HEK293 (cell line): ENCODE results near the gene MMP15.

Experiments
- KLF1 ChIP-seq: fragments of 450-650 bp; formaldehyde crosslinking; IDR thresholded peaks from 2 replicates; pipeline ENCODE4 v1.5.1; 2016; ENCODE audit warnings: missing biosample characterization, missing genetic modification characterization
- OSR2 ChIP-seq: fragments of 450-650 bp; formaldehyde crosslinking; IDR thresholded peaks from 2 replicates; pipeline ENCODE4 v1.5.1; 2016; ENCODE audit warnings: missing biosample characterization, missing genetic modification characterization
- REPIN1 ChIP-seq: fragments of 450-650 bp; formaldehyde crosslinking; IDR thresholded peaks from 2 replicates; pipeline ENCODE4 v1.5.1; 2017; ENCODE audit warnings: missing biosample characterization, missing genetic modification characterization, low read depth
- ZBTB20 ChIP-seq: fragments of 450-650 bp; formaldehyde crosslinking; IDR thresholded peaks from 2 replicates; pipeline ENCODE4 v1.5.1; 2016; ENCODE audit warnings: missing biosample characterization, missing genetic modification characterization
- ZBTB8A ChIP-seq: fragments of 450-650 bp; formaldehyde crosslinking; IDR thresholded peaks from 2 replicates; pipeline ENCODE4 v1.5.1; 2016; ENCODE audit warnings: missing biosample characterization, missing genetic modification characterization
- ZNF223 ChIP-seq: fragments of 450-650 bp; formaldehyde crosslinking; IDR thresholded peaks from 2 replicates; pipeline ENCODE4 v1.5.1; 2016; ENCODE audit warnings: missing biosample characterization, missing genetic modification characterization
- ZNF335 ChIP-seq: fragments of 450-650 bp; formaldehyde crosslinking; conservative IDR thresholded peaks from 2 replicates; pipeline ENCODE4 v1.5.1; 2016; ENCODE audit warnings: missing biosample characterization, missing genetic modification characterization
- ZNF341 ChIP-seq: fragments of 450-650 bp; formaldehyde crosslinking; IDR thresholded peaks from 2 replicates; pipeline ENCODE4; 2016; ENCODE audit warnings: low read depth, missing biosample characterization, missing genetic modification characterization
- ZNF354C ChIP-seq: fragments of 450-650 bp; formaldehyde crosslinking; IDR thresholded peaks from 2 replicates; pipeline ENCODE4 v1.5.1; 2016; ENCODE audit warnings: missing biosample characterization, missing genetic modification characterization, low read depth, borderline replicate concordance
- ZNF394 ChIP-seq: fragments of 450-650 bp; formaldehyde crosslinking; IDR thresholded peaks from 2 replicates; pipeline ENCODE4 v1.5.1; 2016; ENCODE audit warnings: missing biosample characterization, missing genetic modification characterization, mild to moderate bottlenecking, moderate library complexity, borderline replicate concordance
- ZNF433 ChIP-seq: fragments of 450-650 bp; formaldehyde crosslinking; IDR thresholded peaks from 2 replicates; pipeline ENCODE4 v1.5.1; 2016; ENCODE audit warnings: missing biosample characterization, missing genetic modification characterization, low read depth
- ZNF596 ChIP-seq: fragments of 450-650 bp; IDR thresholded peaks from 2 replicates; pipeline ENCODE4 v1.5.0; 2018; ENCODE audit warnings: missing biosample characterization, mild to moderate bottlenecking, missing genetic modification characterization, moderate library complexity
- ZNF610 ChIP-seq: fragments of 450-650 bp; formaldehyde crosslinking; IDR thresholded peaks from 2 replicates; pipeline ENCODE4 v1.5.1; 2016; ENCODE audit warnings: missing biosample characterization, missing genetic modification characterization, borderline replicate concordance
- ZNF629 ChIP-seq: fragments of 450-650 bp; formaldehyde crosslinking; IDR thresholded peaks from 2 replicates; pipeline ENCODE4 v1.5.1; 2017; ENCODE audit warnings: missing biosample characterization, missing genetic modification characterization
- ZNF658 ChIP-seq: fragments of 450-650 bp; formaldehyde crosslinking; IDR thresholded peaks from 2 replicates; pipeline ENCODE4; 2016; ENCODE audit warnings: missing biosample characterization, missing genetic modification characterization
- ZNF707 ChIP-seq: fragments of 450-650 bp; formaldehyde crosslinking; IDR thresholded peaks from 2 replicates; pipeline ENCODE4 v1.5.1; 2016; ENCODE audit warnings: missing biosample characterization, missing genetic modification characterization
- ZNF792 ChIP-seq: fragments of 450-650 bp; formaldehyde crosslinking; IDR thresholded peaks from 2 replicates; pipeline ENCODE4 v1.5.1; 2016; ENCODE audit warnings: missing biosample characterization, missing genetic modification characterization
- ZNF830 ChIP-seq: fragments of 450-650 bp; IDR thresholded peaks from 2 replicates; pipeline ENCODE4 v1.5.0; 2018; ENCODE audit warnings: missing biosample characterization, missing genetic modification characterization, low read depth, mild to moderate bottlenecking, moderate library complexity
- ZSCAN16 ChIP-seq: fragments of 450-650 bp; formaldehyde crosslinking; IDR thresholded peaks from 2 replicates; pipeline ENCODE4 v1.5.1; 2016; ENCODE audit warnings: missing biosample characterization, missing genetic modification characterization
- ZXDB ChIP-seq: fragments of 450-650 bp; formaldehyde crosslinking; IDR thresholded peaks from 2 replicates; pipeline ENCODE4 v1.5.1; 2016; ENCODE audit warnings: missing biosample characterization, missing genetic modification characterization
- TF ChIP-seq, protein P1 (sequence below): fragments of 450-650 bp; formaldehyde crosslinking; IDR thresholded peaks from 2 replicates; pipeline ENCODE4 v1.5.1; 2016; ENCODE audit warnings: missing biosample characterization, missing genetic modification characterization, borderline replicate concordance
- TF ChIP-seq, protein P2 (sequence below): fragments of 450-650 bp; formaldehyde crosslinking; optimal IDR thresholded peaks from 2 replicates; pipeline ENCODE3; 2016; ENCODE audit warnings: missing biosample characterization, mild to moderate bottlenecking, missing genetic modification characterization
- TF ChIP-seq, protein P3 (sequence below): fragments of 450-650 bp; formaldehyde crosslinking; IDR thresholded peaks from 2 replicates; pipeline ENCODE4 v1.5.1; 2017; ENCODE audit warnings: missing biosample characterization, mild to moderate bottlenecking, missing genetic modification characterization, moderate library complexity
- TF ChIP-seq, protein P4 (sequence below): fragments of 450-650 bp; IDR thresholded peaks from 2 replicates; pipeline ENCODE4 v1.5.1; 2018; ENCODE audit warnings: missing biosample characterization, mild to moderate bottlenecking, missing genetic modification characterization

The MMP15 gene

DNA sequence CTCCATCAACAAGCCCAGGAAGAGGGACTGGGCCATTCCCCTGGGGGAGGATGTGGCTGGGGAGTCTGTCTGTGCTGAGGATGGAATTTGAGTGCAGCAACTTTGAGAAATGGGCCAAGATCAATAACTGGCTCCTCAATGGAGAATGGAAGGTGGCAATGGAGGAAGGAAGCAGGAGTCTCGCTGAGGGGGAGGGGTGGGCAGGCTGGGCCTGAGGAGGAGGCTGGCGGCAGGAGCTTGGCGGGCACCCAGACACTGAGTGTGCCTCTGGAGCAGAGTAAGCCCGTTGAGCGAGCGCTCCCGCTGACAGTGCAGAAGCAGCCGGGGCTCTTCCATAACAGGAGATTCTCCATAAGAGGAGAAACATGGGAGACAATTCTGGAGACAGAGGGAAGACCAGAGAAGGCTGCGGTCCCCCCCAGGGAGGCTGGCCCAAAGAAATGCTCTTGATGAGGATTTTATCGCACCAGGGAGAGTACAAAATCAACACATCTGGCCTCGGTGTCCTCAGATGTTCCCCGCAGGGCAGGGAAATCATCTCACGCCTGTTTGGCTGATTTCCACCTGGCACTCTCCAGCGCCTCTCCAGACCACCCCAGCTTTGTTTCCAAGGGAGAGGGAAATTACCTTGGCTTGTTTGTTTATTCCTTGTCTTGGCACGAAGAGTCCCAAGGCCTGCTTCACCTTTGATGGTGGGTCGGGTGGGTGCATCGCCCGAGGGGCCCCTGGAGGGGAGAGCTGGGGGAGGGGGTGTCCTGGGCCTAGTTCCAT lies 2.8 kb upstream of the MMP15 start (continued):
- no peak for TF ChIP-seq ZNF394 (tag by site-specific recombination)
- TF ChIP-seq ZNF223 (tag by site-specific recombination): no peak
- TF ChIP-seq ZNF792: no peak
- TF ChIP-seq REPIN1: no peak
- no peak for TF ChIP-seq ZSCAN16
- TF ChIP-seq, protein P1, sequence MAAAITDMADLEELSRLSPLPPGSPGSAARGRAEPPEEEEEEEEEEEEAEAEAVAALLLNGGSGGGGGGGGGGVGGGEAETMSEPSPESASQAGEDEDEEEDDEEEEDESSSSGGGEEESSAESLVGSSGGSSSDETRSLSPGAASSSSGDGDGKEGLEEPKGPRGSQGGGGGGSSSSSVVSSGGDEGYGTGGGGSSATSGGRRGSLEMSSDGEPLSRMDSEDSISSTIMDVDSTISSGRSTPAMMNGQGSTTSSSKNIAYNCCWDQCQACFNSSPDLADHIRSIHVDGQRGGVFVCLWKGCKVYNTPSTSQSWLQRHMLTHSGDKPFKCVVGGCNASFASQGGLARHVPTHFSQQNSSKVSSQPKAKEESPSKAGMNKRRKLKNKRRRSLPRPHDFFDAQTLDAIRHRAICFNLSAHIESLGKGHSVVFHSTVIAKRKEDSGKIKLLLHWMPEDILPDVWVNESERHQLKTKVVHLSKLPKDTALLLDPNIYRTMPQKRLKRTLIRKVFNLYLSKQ (tag by site-specific recombination): no peak
- TF ChIP-seq ZNF341: no peak; the same call in 1 of the 2 replicates
- no peak for TF ChIP-seq ZNF610 (tag by site-specific recombination)
- TF ChIP-seq, protein P2, sequence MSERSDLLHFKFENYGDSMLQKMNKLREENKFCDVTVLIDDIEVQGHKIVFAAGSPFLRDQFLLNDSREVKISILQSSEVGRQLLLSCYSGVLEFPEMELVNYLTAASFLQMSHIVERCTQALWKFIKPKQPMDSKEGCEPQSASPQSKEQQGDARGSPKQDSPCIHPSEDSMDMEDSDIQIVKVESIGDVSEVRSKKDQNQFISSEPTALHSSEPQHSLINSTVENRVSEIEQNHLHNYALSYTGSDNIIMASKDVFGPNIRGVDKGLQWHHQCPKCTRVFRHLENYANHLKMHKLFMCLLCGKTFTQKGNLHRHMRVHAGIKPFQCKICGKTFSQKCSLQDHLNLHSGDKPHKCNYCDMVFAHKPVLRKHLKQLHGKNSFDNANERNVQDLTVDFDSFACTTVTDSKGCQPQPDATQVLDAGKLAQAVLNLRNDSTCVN: peak; percentile 17
- no peak for TF ChIP-seq KLF1
- TF ChIP-seq OSR2 (tag by site-specific recombination): peak; percentile 79
- TF ChIP-seq ZNF707: no peak
- TF ChIP-seq, protein P3, sequence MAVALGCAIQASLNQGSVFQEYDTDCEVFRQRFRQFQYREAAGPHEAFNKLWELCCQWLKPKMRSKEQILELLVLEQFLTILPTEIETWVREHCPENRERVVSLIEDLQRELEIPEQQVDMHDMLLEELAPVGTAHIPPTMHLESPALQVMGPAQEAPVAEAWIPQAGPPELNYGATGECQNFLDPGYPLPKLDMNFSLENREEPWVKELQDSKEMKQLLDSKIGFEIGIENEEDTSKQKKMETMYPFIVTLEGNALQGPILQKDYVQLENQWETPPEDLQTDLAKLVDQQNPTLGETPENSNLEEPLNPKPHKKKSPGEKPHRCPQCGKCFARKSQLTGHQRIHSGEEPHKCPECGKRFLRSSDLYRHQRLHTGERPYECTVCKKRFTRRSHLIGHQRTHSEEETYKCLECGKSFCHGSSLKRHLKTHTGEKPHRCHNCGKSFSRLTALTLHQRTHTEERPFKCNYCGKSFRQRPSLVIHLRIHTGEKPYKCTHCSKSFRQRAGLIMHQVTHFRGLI (tag by site-specific recombination): no peak
- TF ChIP-seq ZNF335: peak; percentile 76
- TF ChIP-seq ZBTB8A (tag by site-specific recombination): peak; percentile 80
- no peak for TF ChIP-seq ZNF658 (tag by site-specific recombination)
- TF ChIP-seq ZNF830 (tag by site-specific recombination): no peak
- no peak for TF ChIP-seq ZNF354C (tag by site-specific recombination)
- no peak for TF ChIP-seq ZNF596
- peak; percentile 46; the same call in 1 of the 2 replicates for TF ChIP-seq ZXDB (tag by site-specific recombination)
- no peak for TF ChIP-seq ZNF433
- TF ChIP-seq, protein P4, sequence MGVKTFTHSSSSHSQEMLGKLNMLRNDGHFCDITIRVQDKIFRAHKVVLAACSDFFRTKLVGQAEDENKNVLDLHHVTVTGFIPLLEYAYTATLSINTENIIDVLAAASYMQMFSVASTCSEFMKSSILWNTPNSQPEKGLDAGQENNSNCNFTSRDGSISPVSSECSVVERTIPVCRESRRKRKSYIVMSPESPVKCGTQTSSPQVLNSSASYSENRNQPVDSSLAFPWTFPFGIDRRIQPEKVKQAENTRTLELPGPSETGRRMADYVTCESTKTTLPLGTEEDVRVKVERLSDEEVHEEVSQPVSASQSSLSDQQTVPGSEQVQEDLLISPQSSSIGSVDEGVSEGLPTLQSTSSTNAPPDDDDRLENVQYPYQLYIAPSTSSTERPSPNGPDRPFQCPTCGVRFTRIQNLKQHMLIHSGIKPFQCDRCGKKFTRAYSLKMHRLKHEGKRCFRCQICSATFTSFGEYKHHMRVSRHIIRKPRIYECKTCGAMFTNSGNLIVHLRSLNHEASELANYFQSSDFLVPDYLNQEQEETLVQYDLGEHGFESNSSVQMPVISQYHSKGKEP: no peak
- TF ChIP-seq ZNF629 (tag by site-specific recombination): no peak
- TF ChIP-seq ZBTB20 (tag by site-specific recombination): peak; percentile 48; the same call in 1 of the 2 replicates
